Measurements from ENCODE around the gene MRPL54. TPM values are rescaled to one million over a fixed set of nuclear protein-coding genes. Genes with fewer than 3 reads are reported as not detected.

The MRPL54 gene
- total RNA-seq, 2 donors from 2014 or later: 81.0 to 84.4 TPM

DNA sequence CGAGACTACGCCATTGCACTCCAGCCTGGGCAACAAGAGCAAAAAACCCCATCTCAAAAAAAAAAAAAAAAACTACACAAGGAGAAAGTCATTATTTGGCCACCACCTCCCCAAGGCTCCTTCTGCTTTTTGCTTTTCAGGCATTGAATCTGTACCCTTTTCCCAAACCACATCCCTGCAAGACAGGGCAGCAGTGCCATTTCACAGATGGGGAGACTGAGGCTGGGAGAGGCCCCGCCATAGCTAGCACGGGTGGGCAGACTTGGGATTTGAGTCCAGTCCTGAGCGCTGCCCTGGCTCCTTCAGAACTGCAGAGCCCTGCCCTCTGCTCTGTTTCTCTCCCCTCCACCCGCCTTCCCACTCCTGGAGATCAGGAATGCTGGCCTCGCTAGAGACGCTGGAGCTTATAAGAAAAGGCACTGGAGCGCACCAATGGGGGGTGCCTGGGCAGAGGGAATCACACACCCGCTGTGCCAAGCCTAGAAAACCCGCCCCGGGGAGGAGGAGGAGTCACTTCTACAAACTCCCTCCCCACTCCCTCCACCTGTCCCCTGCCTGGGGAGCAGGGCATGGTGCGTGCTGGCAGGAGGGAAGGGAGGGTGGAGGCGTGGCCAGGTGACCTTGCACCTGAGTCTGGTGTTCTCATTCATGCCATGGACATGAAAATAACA, 36.7 kb upstream of the MRPL54 start:
- Histone ChIP-seq H3K4me1 (peaks cover 0 to 12% of the 10 kb centered on the region in 2 donors), H3K4me3 (no peak overlapping the region), H3K36me3 (no peaks in the 10 kb centered on the region), H3K27me3 (peaks cover 21 to 26% of the 10 kb centered on the region in 2 donors), H3K9me3 (no peaks in the 10 kb centered on the region), H3K27ac (no peak overlapping the region)
- TF ChIP-seq, protein P1, sequence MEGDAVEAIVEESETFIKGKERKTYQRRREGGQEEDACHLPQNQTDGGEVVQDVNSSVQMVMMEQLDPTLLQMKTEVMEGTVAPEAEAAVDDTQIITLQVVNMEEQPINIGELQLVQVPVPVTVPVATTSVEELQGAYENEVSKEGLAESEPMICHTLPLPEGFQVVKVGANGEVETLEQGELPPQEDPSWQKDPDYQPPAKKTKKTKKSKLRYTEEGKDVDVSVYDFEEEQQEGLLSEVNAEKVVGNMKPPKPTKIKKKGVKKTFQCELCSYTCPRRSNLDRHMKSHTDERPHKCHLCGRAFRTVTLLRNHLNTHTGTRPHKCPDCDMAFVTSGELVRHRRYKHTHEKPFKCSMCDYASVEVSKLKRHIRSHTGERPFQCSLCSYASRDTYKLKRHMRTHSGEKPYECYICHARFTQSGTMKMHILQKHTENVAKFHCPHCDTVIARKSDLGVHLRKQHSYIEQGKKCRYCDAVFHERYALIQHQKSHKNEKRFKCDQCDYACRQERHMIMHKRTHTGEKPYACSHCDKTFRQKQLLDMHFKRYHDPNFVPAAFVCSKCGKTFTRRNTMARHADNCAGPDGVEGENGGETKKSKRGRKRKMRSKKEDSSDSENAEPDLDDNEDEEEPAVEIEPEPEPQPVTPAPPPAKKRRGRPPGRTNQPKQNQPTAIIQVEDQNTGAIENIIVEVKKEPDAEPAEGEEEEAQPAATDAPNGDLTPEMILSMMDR (IDR thresholded peaks at IDR 0.05): no peak
- DNase-seq (ENCODE audit: low spot score): no peak

- TF ChIP-seq, protein P1 (IDR thresholded peaks at IDR 0.05): no peak
- Histone ChIP-seq H3K4me1 (no peaks in the 10 kb centered on the region), H3K4me3 (no peak overlapping the region), H3K9me3 (no peaks in the 10 kb centered on the region), H3K36me3 (no peaks in the 10 kb centered on the region), H3K27ac (no peak overlapping the region), H3K27me3 (no peaks in the 10 kb centered on the region)
- DNase-seq (ENCODE audit: low spot score): no peak
Measured at GRCh38 chr19:3730457-3730958, 32.0 kb upstream of the MRPL54 start.

DNA sequence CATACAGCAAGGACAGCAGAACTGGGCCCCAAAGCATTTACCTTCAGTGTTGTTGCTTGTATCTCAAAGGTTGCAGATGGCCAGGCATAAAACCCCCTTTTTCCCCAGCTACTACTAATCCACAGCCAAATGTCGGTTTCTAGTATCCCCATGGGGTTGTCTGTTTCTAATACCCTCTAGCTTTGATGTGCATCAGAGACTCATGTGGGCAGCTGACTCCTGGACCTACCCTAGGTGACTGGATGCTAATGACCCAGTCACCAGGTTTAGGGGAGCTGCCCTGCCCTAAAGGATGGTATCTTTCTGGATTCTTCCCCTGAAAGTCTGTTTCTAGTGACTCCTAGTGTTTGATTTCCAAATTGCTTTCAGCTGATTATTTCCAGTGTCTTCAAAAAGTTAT, 30.4 kb upstream of the MRPL54 start:
- no peak for DNase-seq (ENCODE audit: low spot score)
- Histone ChIP-seq H3K27ac (no peak overlapping the region), H3K4me1 (no peaks in the 10 kb centered on the region), H3K4me3 (no peak overlapping the region), H3K9me3 (no peaks in the 10 kb centered on the region), H3K27me3 (no peaks in the 10 kb centered on the region), H3K36me3 (no peaks in the 10 kb centered on the region)
- TF ChIP-seq, protein P1 (IDR thresholded peaks at IDR 0.05): no peak

DNA sequence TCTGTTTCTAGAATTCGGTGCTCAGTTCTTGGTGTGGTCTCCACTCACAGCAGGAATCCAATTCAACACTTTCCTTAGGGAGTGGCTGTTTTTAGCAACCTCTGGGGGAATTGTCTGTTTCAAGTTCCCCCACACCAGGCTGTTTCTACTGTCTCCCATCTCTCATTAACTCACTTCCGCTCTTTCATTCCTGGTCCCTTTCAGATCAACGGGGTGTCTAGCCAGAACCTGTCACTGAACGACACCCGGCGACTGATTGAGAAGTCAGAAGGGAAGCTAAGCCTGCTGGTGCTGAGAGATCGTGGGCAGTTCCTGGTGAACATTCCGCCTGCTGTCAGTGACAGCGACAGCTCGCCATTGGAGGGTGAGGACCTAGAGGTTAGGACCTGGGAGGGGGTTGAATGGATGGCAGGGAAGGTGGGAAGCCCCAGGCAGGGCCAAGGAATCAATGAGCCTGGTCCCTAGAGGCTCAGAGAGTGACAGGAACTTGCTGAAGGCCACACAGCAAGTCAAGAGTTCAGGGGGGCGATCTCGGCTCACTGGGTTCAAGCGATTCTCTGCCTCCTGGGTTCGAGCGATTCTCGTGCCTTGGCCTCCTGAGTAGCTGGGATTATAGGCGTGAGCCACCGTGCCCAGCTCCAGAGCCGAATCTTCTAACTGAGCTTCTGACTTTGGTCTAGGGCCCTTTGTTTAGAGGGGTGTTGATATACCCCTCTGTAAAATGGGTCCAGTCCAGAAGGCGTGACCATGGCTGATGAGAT, 28.8 kb upstream of the MRPL54 start:
- Histone ChIP-seq H3K9me3 (no peaks in the 10 kb centered on the region), H3K36me3 (no peaks in the 10 kb centered on the region), H3K27ac (no peak overlapping the region), H3K4me3 (no peak overlapping the region), H3K4me1 (no peaks in the 10 kb centered on the region), H3K27me3 (no peaks in the 10 kb centered on the region)
- TF ChIP-seq, protein P1 (IDR thresholded peaks at IDR 0.05): no peak
- DNase-seq (ENCODE audit: low spot score): no peak

DNA sequence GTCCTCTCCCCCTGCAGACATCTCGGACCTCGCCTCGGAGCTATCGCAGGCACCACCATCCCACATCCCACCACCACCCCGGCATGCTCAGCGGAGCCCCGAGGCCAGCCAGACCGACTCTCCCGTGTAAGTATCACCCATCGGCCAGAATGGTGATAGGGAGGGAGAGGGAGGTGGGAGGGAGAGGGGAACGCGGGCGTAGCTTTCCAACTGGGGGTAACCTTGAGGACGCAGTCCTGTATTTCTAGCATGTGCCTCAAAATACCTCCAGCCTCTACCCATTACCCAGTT, 28.2 kb upstream of the MRPL54 start:
- TF ChIP-seq, protein P1 (IDR thresholded peaks at IDR 0.05): no peak
- Histone ChIP-seq H3K27ac (no peak overlapping the region), H3K4me3 (no peak overlapping the region), H3K4me1 (no peaks in the 10 kb centered on the region), H3K9me3 (no peaks in the 10 kb centered on the region), H3K36me3 (no peaks in the 10 kb centered on the region), H3K27me3 (no peaks in the 10 kb centered on the region)
- no peak for DNase-seq (ENCODE audit: low spot score)

Measured in right atrium auricular region (tissue), 2 donors.